ENCODE measurements around the gene CAMK1D. TPM values are rescaled to one million over a fixed set of nuclear protein-coding genes. Genes with fewer than 3 reads are reported as not detected.

Gene CAMK1D
- total RNA-seq, 1 experiment from 2014 or later: 10.2 TPM

DNA sequence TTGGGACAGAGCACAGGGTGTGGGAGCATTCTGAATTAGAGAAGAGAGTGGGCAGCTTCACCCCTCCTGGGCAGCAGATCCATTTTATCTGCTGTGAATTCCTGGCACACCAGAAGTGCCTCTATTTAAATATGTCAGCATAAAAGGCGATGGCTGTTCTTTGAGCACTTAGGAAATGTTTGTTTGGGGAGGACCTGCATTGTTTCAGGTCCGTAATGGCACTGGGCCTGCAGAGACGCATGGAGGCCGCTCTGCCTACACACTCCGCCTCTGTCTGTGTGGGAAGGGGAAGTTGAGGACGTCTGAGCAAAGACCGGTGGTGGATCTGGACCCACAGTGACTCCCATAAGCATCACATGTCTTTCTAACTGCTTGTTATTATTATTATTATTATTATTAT, 253.2 kb downstream of the CAMK1D start:
- H3K4me3 Mint-ChIP-seq: no peak overlapping the region
- H3K27ac Mint-ChIP-seq: no peak overlapping the region

DNA sequence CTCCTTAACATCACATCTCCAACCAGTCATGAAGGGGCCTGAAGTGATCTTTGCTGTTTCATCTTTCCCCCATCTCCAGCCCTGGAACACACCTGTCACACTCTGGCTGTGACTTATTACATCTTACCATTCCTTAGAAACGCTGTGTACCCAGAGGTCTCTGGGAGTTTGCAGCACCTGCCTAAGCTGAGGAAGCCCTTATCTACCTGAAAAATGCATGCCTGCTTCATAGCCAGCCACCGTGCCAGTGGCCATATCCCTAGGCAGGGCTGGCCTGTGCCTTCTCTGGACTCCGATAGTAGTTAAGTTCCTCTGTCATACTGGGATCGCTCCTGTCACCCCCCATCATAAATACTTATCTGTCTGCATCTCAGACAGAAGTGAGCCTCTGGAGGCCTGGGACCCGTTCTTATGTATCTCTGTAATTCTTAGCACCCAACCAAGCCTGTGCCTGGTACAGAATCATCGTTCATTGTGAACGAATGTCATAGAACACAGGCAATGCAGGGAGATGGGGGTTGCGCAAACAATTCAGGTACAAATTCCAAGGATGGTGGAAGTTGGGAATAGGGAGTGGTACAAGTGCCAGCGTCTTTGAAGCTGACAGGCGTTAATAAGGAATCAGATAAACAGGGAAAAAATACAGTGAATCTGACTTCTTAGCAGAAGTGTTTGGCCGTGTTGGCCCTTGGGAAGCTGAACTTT, 254.6 kb downstream of the CAMK1D start:
- H3K4me1 Mint-ChIP-seq: peaks cover 8% of the 10 kb centered on the region
- CTCF ChIA-PET: no interaction called here
- 0 out of 2 replicates have a peak, but pooled peaks cover 11% of the 10 kb centered on the region for H3K36me3 Mint-ChIP-seq
- H3K4me3 Mint-ChIP-seq: no peak overlapping the region
- no peak for ATAC-seq
- DNase-seq (ENCODE audit: low spot score): no peak
- POLR2A ChIA-PET: no interaction called here
- no peak overlapping the region for H3K27ac Mint-ChIP-seq
- peaks cover 26% of the 10 kb centered on the region for H3K9me3 Mint-ChIP-seq
- no peaks in the 10 kb centered on the region for H3K27me3 Mint-ChIP-seq (ENCODE audit: low read depth)
- TF ChIP-seq JUN (CRISPR knock-in tag; IDR thresholded peaks at IDR 0.05) (no peak), ELF4 (CRISPR knock-in tag; IDR thresholded peaks at IDR 0.05; ENCODE audit: low read depth) (no peak), ZNF232 (CRISPR knock-in tag; IDR thresholded peaks at IDR 0.05) (no peak), ZNF423 (CRISPR knock-in tag; IDR thresholded peaks at IDR 0.05) (no peak), FOXJ3 (CRISPR knock-in tag; IDR thresholded peaks at IDR 0.05; ENCODE audit: borderline replicate concordance) (no peak), SP1 (CRISPR knock-in tag; conservative IDR thresholded peaks at IDR 0.05) (no peak), GTF2I (CRISPR knock-in tag; conservative IDR thresholded peaks at IDR 0.05) (no peak), PRRX2 (CRISPR knock-in tag; IDR thresholded peaks at IDR 0.05) (no peak), NR2C2 (CRISPR knock-in tag; IDR thresholded peaks at IDR 0.05) (no peak)
- TF ChIP-seq, protein P1, sequence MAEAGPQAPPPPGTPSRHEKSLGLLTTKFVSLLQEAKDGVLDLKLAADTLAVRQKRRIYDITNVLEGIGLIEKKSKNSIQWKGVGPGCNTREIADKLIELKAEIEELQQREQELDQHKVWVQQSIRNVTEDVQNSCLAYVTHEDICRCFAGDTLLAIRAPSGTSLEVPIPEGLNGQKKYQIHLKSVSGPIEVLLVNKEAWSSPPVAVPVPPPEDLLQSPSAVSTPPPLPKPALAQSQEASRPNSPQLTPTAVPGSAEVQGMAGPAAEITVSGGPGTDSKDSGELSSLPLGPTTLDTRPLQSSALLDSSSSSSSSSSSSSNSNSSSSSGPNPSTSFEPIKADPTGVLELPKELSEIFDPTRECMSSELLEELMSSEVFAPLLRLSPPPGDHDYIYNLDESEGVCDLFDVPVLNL (CRISPR knock-in tag; IDR thresholded peaks at IDR 0.05; ENCODE audit: borderline replicate concordance, low read depth): no peak
- TF ChIP-seq, protein P2, sequence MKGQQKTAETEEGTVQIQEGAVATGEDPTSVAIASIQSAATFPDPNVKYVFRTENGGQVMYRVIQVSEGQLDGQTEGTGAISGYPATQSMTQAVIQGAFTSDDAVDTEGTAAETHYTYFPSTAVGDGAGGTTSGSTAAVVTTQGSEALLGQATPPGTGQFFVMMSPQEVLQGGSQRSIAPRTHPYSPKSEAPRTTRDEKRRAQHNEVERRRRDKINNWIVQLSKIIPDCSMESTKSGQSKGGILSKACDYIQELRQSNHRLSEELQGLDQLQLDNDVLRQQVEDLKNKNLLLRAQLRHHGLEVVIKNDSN (CRISPR knock-in tag; IDR thresholded peaks at IDR 0.05): no peak
- TF ChIP-seq, protein P3, sequence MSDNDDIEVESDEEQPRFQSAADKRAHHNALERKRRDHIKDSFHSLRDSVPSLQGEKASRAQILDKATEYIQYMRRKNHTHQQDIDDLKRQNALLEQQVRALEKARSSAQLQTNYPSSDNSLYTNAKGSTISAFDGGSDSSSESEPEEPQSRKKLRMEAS (CRISPR knock-in tag; IDR thresholded peaks at IDR 0.05): no peak
- TF ChIP-seq, protein P4, sequence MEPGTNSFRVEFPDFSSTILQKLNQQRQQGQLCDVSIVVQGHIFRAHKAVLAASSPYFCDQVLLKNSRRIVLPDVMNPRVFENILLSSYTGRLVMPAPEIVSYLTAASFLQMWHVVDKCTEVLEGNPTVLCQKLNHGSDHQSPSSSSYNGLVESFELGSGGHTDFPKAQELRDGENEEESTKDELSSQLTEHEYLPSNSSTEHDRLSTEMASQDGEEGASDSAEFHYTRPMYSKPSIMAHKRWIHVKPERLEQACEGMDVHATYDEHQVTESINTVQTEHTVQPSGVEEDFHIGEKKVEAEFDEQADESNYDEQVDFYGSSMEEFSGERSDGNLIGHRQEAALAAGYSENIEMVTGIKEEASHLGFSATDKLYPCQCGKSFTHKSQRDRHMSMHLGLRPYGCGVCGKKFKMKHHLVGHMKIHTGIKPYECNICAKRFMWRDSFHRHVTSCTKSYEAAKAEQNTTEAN (CRISPR knock-in tag; IDR thresholded peaks at IDR 0.05): no peak

More for the DNA sequence above, 253.2 kb downstream of the CAMK1D start:
- TF ChIP-seq, protein P5, sequence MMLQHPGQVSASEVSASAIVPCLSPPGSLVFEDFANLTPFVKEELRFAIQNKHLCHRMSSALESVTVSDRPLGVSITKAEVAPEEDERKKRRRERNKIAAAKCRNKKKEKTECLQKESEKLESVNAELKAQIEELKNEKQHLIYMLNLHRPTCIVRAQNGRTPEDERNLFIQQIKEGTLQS (CRISPR knock-in tag; conservative IDR thresholded peaks at IDR 0.05): no peak
- TF ChIP-seq, protein P6, sequence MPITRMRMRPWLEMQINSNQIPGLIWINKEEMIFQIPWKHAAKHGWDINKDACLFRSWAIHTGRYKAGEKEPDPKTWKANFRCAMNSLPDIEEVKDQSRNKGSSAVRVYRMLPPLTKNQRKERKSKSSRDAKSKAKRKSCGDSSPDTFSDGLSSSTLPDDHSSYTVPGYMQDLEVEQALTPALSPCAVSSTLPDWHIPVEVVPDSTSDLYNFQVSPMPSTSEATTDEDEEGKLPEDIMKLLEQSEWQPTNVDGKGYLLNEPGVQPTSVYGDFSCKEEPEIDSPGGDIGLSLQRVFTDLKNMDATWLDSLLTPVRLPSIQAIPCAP (CRISPR knock-in tag; IDR thresholded peaks at IDR 0.05): no peak
- TF ChIP-seq ZNF423 (CRISPR knock-in tag; IDR thresholded peaks at IDR 0.05) (no peak), RELA (CRISPR knock-in tag; IDR thresholded peaks at IDR 0.05; ENCODE audit: borderline replicate concordance) (no peak), ZNF671 (CRISPR knock-in tag; IDR thresholded peaks at IDR 0.05) (no peak), ZNF396 (CRISPR knock-in tag; IDR thresholded peaks at IDR 0.05; ENCODE audit: borderline replicate concordance) (no peak), TEAD1 (CRISPR knock-in tag; IDR thresholded peaks at IDR 0.05) (no peak), NR1H2 (CRISPR knock-in tag; IDR thresholded peaks at IDR 0.05) (no peak), CREM (CRISPR knock-in tag; IDR thresholded peaks at IDR 0.05) (no peak), OVOL2 (CRISPR knock-in tag; IDR thresholded peaks at IDR 0.05; ENCODE audit: borderline replicate concordance) (no peak)
- TF ChIP-seq, protein P7, sequence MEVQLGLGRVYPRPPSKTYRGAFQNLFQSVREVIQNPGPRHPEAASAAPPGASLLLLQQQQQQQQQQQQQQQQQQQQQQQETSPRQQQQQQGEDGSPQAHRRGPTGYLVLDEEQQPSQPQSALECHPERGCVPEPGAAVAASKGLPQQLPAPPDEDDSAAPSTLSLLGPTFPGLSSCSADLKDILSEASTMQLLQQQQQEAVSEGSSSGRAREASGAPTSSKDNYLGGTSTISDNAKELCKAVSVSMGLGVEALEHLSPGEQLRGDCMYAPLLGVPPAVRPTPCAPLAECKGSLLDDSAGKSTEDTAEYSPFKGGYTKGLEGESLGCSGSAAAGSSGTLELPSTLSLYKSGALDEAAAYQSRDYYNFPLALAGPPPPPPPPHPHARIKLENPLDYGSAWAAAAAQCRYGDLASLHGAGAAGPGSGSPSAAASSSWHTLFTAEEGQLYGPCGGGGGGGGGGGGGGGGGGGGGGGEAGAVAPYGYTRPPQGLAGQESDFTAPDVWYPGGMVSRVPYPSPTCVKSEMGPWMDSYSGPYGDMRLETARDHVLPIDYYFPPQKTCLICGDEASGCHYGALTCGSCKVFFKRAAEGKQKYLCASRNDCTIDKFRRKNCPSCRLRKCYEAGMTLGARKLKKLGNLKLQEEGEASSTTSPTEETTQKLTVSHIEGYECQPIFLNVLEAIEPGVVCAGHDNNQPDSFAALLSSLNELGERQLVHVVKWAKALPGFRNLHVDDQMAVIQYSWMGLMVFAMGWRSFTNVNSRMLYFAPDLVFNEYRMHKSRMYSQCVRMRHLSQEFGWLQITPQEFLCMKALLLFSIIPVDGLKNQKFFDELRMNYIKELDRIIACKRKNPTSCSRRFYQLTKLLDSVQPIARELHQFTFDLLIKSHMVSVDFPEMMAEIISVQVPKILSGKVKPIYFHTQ (CRISPR knock-in tag; IDR thresholded peaks at IDR 0.05): no peak
- TF ChIP-seq, protein P8, sequence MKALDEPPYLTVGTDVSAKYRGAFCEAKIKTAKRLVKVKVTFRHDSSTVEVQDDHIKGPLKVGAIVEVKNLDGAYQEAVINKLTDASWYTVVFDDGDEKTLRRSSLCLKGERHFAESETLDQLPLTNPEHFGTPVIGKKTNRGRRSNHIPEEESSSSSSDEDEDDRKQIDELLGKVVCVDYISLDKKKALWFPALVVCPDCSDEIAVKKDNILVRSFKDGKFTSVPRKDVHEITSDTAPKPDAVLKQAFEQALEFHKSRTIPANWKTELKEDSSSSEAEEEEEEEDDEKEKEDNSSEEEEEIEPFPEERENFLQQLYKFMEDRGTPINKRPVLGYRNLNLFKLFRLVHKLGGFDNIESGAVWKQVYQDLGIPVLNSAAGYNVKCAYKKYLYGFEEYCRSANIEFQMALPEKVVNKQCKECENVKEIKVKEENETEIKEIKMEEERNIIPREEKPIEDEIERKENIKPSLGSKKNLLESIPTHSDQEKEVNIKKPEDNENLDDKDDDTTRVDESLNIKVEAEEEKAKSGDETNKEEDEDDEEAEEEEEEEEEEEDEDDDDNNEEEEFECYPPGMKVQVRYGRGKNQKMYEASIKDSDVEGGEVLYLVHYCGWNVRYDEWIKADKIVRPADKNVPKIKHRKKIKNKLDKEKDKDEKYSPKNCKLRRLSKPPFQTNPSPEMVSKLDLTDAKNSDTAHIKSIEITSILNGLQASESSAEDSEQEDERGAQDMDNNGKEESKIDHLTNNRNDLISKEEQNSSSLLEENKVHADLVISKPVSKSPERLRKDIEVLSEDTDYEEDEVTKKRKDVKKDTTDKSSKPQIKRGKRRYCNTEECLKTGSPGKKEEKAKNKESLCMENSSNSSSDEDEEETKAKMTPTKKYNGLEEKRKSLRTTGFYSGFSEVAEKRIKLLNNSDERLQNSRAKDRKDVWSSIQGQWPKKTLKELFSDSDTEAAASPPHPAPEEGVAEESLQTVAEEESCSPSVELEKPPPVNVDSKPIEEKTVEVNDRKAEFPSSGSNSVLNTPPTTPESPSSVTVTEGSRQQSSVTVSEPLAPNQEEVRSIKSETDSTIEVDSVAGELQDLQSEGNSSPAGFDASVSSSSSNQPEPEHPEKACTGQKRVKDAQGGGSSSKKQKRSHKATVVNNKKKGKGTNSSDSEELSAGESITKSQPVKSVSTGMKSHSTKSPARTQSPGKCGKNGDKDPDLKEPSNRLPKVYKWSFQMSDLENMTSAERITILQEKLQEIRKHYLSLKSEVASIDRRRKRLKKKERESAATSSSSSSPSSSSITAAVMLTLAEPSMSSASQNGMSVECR (CRISPR knock-in tag; IDR thresholded peaks at IDR 0.05; ENCODE audit: borderline replicate concordance): no peak
- DNase-seq (ENCODE audit: low spot score) (no peak), ATAC-seq (no peak)
- Mint-ChIP-seq H3K9me3 (peaks cover 22% of the 10 kb centered on the region), H3K27me3 (ENCODE audit: low read depth) (no peaks in the 10 kb centered on the region), H3K4me1 (peaks cover 8% of the 10 kb centered on the region), H3K36me3 (0 out of 2 replicates have a peak, but pooled peaks cover 11% of the 10 kb centered on the region)
- CTCF ChIA-PET: no interaction called here
- POLR2A ChIA-PET: no interaction called here

Data from WTC11 (cell line).